ENCODE measurements around the gene PRKAR1A. TPM values are rescaled to one million over a fixed set of nuclear protein-coding genes. Genes with fewer than 3 reads are reported as not detected.
A peak's percentile ranks its signal among the peaks of the same experiment; 100 is the strongest.

Gene PRKAR1A
- total and polyA plus RNA-seq, 4 donors, result 55.6 to 118 (median 104) TPM

DNA sequence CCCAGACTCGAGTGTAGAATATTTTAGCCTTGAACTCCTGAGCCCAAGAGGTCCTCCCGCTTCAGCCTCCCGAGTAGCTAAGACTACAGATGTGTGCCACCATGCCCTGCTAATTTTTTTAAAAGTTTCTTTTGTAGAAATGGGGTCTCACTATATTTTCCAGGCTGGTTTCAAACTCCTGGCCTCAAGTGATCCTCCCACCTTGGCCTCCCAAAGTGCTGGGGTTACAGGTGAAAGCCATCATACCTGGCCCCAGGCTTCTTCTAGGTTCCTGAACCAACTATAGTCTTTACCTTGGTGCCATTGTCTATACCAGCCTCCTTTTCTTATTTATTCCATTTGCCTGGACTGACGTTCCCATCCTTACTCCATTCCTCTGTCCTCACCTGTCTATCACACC, 17.1 kb upstream of the PRKAR1A start:
- Histone ChIP-seq H3K4me3 (ENCODE audit: low read depth in 1 of 3, low read length in 3 of 3) (no peak overlapping the region), H3K27me3 (ENCODE audit: control insufficient read depth in 4 of 4, insufficient read depth in 4 of 4, low read length in 3 of 4) (no peaks in the 10 kb centered on the region), H3K4me1 (ENCODE audit: control insufficient read depth in 4 of 4, insufficient read depth in 4 of 4, low read length in 3 of 4) (peaks cover 4 to 17% (median 8%) of the 10 kb centered on the region in 4 donors), H3K9ac (ENCODE audit: low read depth in 1 of 2, low read length in 2 of 2) (no peak overlapping the region), H3K27ac (ENCODE audit: low read depth in 1 of 2, low read length in 2 of 2) (no peak overlapping the region), H3K9me3 (ENCODE audit: control insufficient read depth in 4 of 4, low read length in 3 of 4) (no peaks in the 10 kb centered on the region), H3K36me3 (ENCODE audit: control insufficient read depth in 4 of 4, insufficient read depth in 3 of 4, low read depth in 1 of 4, low read length in 3 of 4) (no peaks in the 10 kb centered on the region)
- no peak for TF ChIP-seq FOXA2 (IDR thresholded peaks at IDR 0.05)
- no peak for TF ChIP-seq HNF4G (IDR thresholded peaks at IDR 0.05)
- TF ChIP-seq, protein P1, sequence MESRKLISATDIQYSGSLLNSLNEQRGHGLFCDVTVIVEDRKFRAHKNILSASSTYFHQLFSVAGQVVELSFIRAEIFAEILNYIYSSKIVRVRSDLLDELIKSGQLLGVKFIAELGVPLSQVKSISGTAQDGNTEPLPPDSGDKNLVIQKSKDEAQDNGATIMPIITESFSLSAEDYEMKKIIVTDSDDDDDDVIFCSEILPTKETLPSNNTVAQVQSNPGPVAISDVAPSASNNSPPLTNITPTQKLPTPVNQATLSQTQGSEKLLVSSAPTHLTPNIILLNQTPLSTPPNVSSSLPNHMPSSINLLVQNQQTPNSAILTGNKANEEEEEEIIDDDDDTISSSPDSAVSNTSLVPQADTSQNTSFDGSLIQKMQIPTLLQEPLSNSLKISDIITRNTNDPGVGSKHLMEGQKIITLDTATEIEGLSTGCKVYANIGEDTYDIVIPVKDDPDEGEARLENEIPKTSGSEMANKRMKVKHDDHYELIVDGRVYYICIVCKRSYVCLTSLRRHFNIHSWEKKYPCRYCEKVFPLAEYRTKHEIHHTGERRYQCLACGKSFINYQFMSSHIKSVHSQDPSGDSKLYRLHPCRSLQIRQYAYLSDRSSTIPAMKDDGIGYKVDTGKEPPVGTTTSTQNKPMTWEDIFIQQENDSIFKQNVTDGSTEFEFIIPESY (IDR thresholded peaks at IDR 0.05), result no peak
- TF ChIP-seq, protein P2, sequence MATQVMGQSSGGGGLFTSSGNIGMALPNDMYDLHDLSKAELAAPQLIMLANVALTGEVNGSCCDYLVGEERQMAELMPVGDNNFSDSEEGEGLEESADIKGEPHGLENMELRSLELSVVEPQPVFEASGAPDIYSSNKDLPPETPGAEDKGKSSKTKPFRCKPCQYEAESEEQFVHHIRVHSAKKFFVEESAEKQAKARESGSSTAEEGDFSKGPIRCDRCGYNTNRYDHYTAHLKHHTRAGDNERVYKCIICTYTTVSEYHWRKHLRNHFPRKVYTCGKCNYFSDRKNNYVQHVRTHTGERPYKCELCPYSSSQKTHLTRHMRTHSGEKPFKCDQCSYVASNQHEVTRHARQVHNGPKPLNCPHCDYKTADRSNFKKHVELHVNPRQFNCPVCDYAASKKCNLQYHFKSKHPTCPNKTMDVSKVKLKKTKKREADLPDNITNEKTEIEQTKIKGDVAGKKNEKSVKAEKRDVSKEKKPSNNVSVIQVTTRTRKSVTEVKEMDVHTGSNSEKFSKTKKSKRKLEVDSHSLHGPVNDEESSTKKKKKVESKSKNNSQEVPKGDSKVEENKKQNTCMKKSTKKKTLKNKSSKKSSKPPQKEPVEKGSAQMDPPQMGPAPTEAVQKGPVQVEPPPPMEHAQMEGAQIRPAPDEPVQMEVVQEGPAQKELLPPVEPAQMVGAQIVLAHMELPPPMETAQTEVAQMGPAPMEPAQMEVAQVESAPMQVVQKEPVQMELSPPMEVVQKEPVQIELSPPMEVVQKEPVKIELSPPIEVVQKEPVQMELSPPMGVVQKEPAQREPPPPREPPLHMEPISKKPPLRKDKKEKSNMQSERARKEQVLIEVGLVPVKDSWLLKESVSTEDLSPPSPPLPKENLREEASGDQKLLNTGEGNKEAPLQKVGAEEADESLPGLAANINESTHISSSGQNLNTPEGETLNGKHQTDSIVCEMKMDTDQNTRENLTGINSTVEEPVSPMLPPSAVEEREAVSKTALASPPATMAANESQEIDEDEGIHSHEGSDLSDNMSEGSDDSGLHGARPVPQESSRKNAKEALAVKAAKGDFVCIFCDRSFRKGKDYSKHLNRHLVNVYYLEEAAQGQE (IDR thresholded peaks at IDR 0.05), result no peak
- no peak for TF ChIP-seq RAD21 (IDR thresholded peaks at IDR 0.05)
- no peak for TF ChIP-seq TAF1 (conservative IDR thresholded peaks at IDR 0.05)
- no peak for TF ChIP-seq GABPA (IDR thresholded peaks at IDR 0.05 in 1 of 2, conservative IDR thresholded peaks at IDR 0.05 in 1 of 2)
- no peak for TF ChIP-seq RXRA (IDR thresholded peaks at IDR 0.05)
- no peak for TF ChIP-seq SP1 (IDR thresholded peaks at IDR 0.05)
- TF ChIP-seq, protein P3, sequence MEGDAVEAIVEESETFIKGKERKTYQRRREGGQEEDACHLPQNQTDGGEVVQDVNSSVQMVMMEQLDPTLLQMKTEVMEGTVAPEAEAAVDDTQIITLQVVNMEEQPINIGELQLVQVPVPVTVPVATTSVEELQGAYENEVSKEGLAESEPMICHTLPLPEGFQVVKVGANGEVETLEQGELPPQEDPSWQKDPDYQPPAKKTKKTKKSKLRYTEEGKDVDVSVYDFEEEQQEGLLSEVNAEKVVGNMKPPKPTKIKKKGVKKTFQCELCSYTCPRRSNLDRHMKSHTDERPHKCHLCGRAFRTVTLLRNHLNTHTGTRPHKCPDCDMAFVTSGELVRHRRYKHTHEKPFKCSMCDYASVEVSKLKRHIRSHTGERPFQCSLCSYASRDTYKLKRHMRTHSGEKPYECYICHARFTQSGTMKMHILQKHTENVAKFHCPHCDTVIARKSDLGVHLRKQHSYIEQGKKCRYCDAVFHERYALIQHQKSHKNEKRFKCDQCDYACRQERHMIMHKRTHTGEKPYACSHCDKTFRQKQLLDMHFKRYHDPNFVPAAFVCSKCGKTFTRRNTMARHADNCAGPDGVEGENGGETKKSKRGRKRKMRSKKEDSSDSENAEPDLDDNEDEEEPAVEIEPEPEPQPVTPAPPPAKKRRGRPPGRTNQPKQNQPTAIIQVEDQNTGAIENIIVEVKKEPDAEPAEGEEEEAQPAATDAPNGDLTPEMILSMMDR (IDR thresholded peaks at IDR 0.05; ENCODE audit: low read depth, low read length, missing input control), result no peak
- TF ChIP-seq NR2F2 (IDR thresholded peaks at IDR 0.05), result no peak
- TF ChIP-seq, protein P4, sequence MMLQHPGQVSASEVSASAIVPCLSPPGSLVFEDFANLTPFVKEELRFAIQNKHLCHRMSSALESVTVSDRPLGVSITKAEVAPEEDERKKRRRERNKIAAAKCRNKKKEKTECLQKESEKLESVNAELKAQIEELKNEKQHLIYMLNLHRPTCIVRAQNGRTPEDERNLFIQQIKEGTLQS (IDR thresholded peaks at IDR 0.05), result no peak
- no peak for TF ChIP-seq EGR1 (IDR thresholded peaks at IDR 0.05; ENCODE audit: low read depth in 2 of 2)
- TF ChIP-seq YY1 (IDR thresholded peaks at IDR 0.05), result no peak
- no peak for TF ChIP-seq FOXA1 (IDR thresholded peaks at IDR 0.05)
- TF ChIP-seq HNF4A (conservative IDR thresholded peaks at IDR 0.05), result no peak
- no peak for TF ChIP-seq JUND (IDR thresholded peaks at IDR 0.05)
- no peak for DNase-seq (ENCODE audit: low spot score)
- 95% methylated on average over 4 of the region's 4 CpGs for WGBS

DNA sequence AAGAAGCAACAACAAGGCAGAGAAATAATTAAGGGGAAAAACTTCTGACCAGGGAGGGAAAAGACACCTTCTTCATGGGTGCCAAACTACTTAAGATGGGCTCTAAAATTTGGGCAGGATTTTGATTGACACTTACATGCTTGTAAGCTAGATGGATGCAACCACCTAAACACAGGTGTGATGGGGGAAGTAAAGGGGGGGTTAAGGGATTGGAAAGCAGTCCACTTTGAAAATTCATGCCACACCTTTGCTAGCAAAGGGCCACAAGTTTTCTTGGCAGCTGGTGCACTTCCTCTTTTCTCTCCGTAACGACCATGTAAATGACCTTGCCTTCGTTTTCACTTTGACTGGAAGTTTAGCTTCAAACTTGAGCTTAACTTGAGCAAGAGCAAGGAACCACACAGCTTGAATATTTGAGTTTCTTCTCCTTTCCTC, 14.3 kb upstream of the PRKAR1A start:
- DNase-seq (ENCODE audit: low spot score), result no peak
- no peaks in the 10 kb centered on the region for H3K27me3 ChIP-seq (ENCODE audit: control insufficient read depth in 4 of 4, insufficient read depth in 4 of 4, low read length in 3 of 4)
- no peak overlapping the region for H3K9ac ChIP-seq (ENCODE audit: low read depth in 1 of 2, low read length in 2 of 2)
- H3K4me1 ChIP-seq (ENCODE audit: control insufficient read depth in 4 of 4, insufficient read depth in 4 of 4, low read length in 3 of 4), result peaks cover 4 to 11% (median 8%) of the 10 kb centered on the region in 4 donors
- peak overlapping the region; percentile 60 to 74 for H3K27ac ChIP-seq (ENCODE audit: low read depth in 1 of 2, low read length in 2 of 2)
- 4% methylated on average over 3 of the region's 3 CpGs for WGBS
- TF ChIP-seq FOXA2 (IDR thresholded peaks at IDR 0.05) (no peak), TAF1 (conservative IDR thresholded peaks at IDR 0.05) (no peak)
- TF ChIP-seq, protein P5, sequence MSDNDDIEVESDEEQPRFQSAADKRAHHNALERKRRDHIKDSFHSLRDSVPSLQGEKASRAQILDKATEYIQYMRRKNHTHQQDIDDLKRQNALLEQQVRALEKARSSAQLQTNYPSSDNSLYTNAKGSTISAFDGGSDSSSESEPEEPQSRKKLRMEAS (IDR thresholded peaks at IDR 0.05), result peak; percentile 1
- no peaks in the 10 kb centered on the region for H3K9me3 ChIP-seq (ENCODE audit: control insufficient read depth in 4 of 4, low read length in 3 of 4)
- H3K4me3 ChIP-seq (ENCODE audit: low read depth in 1 of 3, low read length in 3 of 3), result no peak overlapping the region
- no peaks in the 10 kb centered on the region for H3K36me3 ChIP-seq (ENCODE audit: control insufficient read depth in 4 of 4, insufficient read depth in 3 of 4, low read depth in 1 of 4, low read length in 3 of 4)
